GM19324 (cell line): ENCODE results near the gene CYGB.

Source experiments
- ATAC-seq: cut with Tn5 transposase; IDR thresholded peaks from one replicate; pipeline ENCODE4 v1.9.1; 2021; ENCODE audit warnings: mild to moderate bottlenecking, moderate library complexity; ENCODE audit not compliant: unreplicated experiment, low FRiP score

The CYGB gene

DNA sequence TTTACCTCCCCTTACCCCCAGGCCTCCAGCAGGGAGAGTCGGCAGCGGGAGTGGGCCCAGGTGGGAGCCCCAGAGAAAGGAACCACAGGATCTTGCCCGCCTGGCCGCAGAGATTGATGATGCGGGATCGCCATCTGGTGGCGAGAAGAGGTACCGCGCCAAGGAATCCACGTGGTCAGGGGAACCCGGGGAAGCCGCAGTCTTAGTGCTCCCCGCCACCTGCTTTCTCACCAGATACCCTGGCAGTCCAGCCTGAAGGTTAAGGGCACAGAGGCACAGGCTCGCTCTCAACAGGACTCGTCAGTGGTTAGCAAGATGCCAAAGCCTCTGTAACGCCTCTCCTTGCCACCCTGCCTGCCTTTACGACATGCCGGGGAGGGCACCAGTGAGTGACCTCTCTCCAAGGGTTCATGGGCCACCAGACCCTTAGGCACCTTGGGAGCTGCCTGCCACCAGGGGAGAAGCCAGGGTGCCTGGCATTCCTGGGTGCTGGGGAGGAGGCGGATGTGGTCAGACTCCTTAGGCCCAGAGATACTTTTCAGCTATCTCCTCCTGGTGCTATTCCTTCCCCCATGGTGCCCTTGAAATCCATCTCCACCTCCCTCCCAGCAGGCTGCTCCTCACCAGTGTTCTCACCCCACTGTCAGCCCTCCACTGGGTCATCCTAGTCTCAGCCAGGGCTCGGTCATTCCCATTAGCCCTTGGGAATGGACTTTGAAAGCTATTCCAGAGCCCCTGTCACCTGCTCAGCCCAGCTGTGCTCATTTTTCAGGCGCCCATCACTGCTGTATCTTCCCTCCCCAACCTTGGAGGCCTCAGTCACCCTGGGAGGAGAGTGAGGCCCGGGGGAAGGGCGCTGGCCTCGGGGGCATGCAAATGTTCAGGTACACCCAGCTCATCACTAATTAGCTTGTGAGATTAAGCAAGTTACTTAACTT is 30.8 kb downstream of the CYGB start:
- ATAC-seq, result no peak

GRCh38 chr17:76504117-76504516 is 33.4 kb downstream of the CYGB start:
- no peak for ATAC-seq

- ATAC-seq, result no peak
These were observed 34.9 kb downstream of the CYGB start for GRCh38 chr17:76502341-76503211.

- no peak for ATAC-seq
These were observed 35.6 kb downstream of the CYGB start for GRCh38 chr17:76501827-76502307.

DNA sequence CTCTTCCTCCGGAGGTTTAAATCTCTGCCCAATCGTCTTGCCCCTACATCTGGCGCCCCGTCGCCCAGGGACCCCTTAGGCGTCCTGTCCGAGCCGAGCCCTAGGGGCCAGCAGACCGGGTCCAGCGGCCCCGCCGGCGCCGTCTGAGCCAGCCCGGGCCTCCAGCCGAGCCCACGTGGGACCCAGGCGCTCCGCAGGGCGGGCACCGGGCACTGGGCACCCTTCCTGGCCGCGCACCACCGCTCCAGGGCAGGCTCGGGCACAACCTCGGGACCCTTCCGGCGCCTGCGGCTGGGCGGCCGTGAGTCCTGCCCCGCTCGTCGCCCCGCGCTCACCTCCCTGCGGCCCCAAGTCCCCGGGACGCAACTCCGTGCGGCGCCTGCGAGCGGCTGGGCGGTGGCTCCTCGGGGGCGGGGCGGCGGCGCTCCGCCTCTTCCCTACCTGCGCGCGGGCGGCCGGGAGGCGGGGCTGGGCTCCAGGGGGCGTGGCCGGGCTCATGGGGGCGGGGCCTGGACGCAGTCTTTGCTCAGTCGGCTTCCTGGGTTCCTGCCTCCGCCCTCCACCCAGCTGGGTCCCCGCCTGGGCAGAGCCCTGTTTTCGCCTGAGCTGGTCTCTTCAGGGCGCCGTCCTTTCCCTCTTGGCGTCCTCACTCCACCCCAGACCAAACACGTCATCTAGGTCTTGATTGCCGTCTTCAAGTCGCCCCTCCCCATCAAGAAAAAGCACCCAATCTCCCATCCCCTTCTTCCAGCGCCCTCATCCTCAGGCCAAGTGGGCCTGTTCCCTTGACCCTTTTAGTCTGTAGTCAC is 36.3 kb downstream of the CYGB start, which contains the start of gene RHBDF2:
Gene RHBDF2 (minus strand): TSS at position 406 of the 809 bp plus-strand sequence. CDS start 19,899 bp downstream, outside the sequence.
- peak; percentile 78 for ATAC-seq

- ATAC-seq, result no peak
These were observed 36.8 kb downstream of the CYGB start for GRCh38 chr17:76500747-76501017.

GRCh38 chr17:76500074-76500746 is 37.3 kb downstream of the CYGB start:
- no peak for ATAC-seq

DNA sequence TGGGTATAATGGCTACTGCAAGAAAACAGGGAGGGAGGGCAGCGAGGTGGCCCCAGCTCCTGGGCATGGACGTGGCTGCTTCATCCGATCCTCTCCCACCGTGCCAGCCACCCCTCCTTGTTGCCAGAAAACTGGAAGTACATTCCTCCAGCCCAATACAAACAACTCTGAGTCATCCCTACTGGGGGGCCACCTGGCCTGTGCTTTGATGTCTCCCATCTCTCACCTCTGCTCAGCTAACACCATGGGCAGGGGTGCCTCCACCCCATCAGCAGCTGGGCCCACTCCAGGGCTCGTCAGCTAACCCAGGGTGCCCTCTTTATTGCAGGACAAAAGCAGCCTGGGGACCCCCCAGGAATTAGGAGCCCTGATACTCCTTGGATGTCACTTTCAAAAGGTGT is 38.2 kb downstream of the CYGB start:
- no peak for ATAC-seq

GRCh38 chr17:76498876-76499251 is 38.6 kb downstream of the CYGB start:
- no peak for ATAC-seq

GRCh38 chr17:76497979-76498875 is 39.3 kb downstream of the CYGB start:
- ATAC-seq, result no peak

GRCh38 chr17:76497699-76497978 is 39.9 kb downstream of the CYGB start:
- ATAC-seq, result no peak

GRCh38 chr17:76496464-76496863 is 41.0 kb downstream of the CYGB start:
- no peak for ATAC-seq

DNA sequence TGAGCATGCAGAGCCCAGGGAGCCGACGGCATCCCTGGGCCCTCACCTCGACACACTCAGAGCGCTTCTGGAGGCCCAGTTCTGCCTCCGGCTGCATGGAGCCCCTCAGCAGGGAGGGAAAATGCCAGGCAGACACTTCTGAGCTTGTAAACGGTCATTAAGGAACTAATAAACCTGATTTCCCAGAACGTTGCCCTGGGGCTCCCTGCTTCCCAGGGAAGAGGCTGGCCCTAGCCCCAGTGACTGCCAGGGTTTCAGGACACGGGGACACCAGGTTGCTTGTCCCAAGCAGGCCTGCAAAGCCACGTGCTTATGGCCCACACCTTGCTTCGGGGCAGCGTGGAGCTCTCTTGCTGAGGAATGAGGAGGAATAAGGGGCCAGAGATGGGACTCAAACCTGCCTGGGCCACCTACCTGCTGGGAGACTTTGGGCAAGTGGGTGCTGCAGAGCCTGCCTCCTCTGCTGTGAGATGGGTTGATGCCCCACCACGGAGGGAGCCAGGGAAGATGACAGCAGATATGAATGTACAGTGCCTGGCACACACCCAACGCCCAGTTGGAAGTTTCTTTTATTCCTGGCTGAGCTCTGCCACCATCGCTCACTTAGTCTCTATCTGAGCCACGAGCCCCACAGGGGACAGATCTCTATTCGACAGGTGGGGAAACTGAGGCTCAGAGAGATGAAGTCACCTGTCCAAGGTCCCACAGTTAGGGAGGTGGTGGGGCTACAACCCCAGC is 41.7 kb downstream of the CYGB start:
- ATAC-seq, result no peak

- ATAC-seq, result peak; percentile 13
These were observed 43.9 kb downstream of the CYGB start for GRCh38 chr17:76493505-76494167.

DNA sequence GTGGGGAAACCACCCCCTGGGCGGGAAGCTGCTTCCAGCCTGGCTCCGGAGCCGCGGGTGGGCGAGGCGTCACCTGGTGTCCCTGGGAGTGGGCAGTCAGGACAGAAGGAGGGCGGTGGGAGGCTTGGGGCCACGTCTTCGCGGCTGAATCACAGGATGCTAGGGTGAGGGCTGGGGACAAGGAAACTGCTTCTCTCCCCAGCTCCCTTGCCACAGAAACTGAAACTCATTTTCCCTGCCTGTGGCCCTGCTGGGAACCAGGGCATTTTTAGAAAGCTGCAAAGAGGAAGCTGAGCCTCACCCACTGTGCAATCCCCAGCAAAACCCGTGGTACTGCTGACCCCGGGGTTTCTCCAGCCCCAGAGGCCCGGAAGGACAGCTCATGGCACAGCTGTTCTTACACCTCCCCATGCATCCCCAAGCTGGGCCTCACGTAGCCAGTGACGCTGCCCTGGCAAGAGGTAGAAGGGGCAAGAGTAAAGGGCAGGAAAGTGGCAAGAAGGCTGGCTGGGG is 44.5 kb downstream of the CYGB start:
- ATAC-seq, result peak; percentile 32

GRCh38 chr17:76492123-76492988 is 45.2 kb downstream of the CYGB start:
- ATAC-seq, result peak; percentile 26
